NCI-H510A (cell line): ENCODE results near the gene USP35.

ENCODE experiments used
- DNase-seq: peaks from one replicate; lab custom pipeline; 2025; lab: John Stamatoyannopoulos, UW

USP35 gene

DNA sequence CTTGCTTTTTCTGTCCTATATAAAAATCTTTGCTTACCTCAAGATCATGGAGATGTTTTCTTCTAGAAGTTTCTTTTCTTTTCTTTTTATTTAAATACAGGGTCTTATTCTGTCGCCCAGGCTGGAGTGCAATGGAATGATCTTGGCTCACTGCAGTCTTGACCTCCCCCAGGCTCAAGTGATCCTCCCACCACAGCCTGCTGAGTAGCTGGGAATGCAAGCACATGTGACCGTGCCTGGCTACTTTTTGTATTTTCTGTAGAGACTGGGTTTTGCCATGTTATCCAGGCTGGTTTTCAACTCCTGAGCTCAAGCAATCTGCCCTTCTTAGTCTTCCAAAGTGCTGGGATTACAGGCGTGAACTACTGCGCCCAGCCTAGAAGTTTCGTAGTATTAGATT, 45.3 kb downstream of the USP35 start:
- no peak for DNase-seq

DNA sequence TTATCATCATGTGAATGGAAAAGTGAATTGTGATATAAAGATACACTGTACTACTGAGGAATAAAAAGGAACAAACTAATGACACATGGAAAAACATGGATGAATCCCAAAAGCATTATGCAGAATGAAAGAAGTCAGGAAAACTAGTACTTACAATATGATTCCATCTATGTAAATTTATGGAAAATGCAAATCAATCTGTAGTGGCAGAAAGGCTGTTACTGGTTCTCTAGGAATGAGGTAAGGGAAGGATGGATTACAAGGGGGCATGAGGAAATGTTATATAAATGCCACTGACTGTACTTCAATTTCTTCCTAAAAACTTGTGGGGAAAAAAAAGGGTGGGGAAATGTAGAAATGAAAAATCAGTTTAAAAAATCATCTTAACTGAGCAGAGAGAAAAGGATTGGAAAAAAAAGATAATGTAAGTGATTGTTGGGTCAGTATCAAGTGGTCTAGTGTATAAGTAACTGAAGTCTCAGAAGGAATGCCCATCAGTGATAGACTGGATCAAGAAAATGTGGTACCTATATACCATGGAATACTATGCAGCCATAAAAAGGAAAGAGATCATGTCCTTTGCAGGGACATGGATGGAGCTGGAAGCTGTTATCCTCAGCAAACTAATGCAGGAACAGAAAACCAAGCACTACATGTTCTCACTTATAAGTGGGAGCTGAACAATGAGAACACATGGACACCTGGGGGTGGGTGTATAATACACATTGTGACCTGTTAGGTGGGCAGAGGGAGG, 48.8 kb downstream of the USP35 start:
- DNase-seq: no peak

DNA sequence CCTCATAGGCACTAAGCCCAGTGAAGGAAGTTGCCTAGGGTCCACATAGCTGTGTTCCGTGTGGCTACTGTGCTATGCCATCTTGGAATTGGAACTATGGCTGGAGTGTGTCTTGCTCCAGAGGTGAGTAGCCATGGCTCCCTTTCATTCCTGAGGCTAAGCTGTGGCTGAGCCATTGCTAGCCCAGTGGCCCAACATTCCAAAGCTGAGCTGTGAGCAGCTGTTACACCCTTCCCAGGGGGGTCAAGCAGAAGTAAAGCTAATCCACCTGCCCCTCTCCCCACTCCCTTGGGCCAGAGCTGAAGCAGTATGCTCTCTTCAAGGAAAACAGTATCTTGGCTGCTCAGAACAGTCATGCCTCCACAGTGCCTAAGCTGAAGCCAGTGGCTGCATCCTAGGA, 51.1 kb downstream of the USP35 start:
- no peak for DNase-seq

DNA sequence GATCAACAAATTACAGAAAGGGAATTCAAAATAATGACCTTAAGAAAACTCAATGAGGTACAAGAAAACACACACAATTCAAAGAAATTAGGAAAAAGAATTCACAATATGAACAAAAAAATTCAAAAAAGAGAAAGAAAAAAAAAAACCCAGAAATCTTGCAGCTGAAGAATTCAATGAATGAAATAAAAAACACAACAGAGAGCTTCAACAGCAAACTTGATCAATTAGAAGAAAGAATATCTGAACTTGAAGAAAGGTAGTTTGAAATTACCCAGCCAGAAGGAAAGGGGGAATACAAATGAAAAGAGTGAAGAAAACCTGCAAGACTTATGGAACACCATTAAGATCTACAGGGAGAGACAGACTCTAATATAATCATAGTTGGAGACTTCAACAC, 52.8 kb downstream of the USP35 start:
- no peak for DNase-seq

DNA sequence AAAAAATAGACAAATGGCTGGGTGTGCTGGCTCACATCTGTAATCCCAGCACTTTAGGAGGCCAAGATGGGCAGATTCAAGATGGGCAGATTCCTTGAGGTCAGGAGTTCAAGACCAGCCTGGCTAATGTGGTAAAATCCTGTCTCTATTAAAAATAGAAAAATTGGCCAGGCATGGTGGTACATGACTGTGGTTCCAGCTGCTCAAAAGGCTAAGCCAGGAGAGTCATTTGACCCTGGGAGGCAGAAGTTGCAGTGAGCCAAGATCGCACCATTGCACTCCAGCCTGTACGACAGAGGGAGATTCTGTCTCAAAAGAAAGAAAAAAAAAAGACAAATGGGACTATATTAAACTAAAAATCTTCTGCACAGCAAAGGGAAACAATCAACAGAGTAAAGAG, 55.4 kb downstream of the USP35 start:
- no peak for DNase-seq

DNA sequence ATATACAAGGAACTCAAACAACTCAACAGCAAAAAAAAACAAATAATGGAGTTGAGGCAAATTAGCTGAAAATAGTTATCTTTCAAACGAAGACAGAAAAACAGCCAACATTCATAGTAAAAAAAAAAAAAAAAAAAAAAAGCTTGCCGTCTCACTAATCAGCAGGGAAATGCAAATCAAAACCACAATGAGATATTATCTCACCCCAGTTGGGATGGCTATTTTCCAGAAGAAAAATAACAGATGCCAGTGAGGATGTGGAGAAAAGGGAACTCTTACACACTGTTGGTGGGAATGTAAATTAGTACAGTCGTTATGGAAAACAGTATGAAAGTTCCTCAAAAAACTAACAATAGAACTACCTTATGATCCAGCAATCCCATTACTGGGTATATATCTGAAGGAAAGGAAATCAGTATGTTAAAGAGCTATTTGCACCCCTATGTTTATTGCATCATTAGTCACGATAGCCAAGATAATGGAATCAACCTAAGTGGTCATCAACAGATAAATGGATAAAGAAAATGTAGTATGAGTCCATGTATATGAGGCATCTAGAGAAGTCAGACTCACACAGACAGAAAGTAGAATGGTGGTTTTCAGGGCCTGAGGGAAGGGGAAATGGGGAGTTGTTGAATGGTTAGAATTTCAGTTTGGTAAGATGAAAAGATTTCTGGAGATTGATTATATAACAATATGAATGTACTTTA, 56.0 kb downstream of the USP35 start:
- DNase-seq: no peak

DNA sequence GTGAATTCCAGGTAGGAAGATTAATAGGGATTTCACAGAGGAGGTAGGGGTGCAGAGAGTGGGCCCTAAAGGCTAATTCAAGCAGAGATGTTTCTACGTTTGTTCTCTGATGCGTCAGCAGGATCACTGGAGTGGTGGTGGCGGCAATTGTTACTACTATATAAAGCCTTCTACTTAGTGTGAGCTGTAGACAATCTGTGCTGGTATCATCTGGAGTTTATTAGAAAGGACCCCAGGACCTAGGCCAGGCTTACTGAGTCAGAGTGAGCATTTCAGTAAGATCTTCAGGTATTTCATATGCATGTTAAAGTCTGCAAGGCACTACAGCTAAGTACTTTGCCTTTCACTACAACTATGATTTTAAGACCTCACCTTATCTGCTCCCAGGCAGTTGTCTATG, 59.5 kb downstream of the USP35 start:
- DNase-seq: no peak

DNA sequence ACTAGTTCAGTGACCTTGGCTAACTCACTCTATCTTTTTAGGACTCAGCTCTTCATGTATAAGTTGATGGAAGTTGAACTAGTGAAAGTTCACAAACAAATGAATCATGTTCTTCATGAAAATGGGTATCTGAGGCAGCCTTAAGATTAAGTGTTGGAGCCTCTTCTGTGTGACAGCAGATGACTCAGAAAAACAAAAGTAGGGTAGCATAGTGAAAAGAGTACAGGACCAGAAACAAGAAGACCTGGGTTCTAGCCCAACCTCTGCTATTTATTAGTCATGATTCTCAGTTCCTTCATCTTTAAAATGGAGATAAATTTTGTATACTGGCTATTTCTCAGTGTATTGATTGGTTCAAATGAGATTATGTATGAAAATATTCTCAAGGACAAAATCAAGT, 60.2 kb downstream of the USP35 start:
- no peak for DNase-seq

DNA sequence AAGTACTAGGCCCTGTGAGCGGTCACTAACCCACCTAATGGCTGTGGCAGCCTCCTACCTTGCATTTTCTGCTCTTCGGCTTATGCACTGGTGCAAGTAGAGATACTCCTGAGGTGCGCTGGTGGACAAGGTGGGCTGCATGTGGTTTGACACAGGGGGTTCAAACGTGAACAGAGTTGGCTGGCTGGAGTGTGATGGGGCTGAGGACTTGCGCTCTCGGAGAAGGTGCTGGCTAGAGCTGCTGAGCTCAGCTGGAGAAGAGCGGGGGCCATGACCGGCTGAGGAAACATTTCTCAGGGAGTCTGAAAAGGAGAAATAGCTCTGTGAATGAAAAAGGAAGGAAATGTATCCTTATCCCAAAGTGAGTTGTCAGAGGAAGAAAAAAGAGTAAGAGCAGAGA, 61.4 kb downstream of the USP35 start:
- DNase-seq: no peak

DNA sequence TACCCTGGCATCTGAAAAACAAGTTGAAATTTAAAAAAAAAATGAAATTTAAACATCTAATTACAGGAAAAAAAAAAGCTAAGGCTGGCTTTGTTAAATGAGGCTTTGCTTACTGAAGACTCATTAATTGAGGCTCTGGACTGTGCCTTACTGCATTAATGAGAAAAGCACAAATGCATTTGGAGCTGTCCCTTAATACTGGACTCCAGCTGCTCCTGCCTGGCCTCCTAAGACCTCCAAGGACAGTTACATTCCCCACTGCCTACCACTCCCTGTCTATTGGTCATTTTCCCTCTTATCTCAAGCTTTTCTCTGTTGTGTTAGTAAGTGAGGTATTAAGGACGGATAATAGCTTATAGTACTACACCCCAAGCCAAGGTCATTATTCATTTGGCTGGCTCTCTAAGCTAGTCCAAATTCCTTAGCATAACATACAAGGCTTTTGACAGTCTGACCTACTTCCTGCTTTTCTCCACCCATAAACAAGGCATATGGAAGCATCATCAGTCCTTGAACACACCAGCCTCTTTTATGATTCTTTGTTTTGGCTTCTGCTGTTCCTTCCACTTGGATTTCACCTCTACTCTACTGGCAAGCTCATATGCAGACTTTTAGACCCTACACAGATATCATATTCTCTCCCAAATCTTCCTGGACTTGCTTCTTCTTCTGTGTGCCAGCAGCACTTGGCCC, 62.5 kb downstream of the USP35 start:
- no peak for DNase-seq

DNA sequence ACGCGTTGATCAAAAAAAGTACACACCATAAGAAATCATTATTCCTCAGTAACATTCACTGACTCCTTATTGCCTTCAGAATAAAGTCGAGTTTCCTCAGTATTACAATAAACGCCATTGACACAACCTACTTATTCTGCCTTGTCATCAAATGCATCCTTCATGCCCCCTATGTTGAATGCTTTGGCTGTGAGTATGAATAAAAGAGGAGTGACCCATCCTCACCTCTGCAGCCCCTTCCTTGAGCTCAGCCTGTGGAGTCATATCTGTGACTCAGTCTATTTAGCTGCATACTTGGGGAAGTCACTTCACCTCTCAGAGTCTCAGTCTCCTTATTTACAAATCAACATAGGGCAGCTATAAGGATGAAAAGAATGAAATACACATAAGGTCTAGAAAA, 65.1 kb downstream of the USP35 start:
- no peak for DNase-seq

DNA sequence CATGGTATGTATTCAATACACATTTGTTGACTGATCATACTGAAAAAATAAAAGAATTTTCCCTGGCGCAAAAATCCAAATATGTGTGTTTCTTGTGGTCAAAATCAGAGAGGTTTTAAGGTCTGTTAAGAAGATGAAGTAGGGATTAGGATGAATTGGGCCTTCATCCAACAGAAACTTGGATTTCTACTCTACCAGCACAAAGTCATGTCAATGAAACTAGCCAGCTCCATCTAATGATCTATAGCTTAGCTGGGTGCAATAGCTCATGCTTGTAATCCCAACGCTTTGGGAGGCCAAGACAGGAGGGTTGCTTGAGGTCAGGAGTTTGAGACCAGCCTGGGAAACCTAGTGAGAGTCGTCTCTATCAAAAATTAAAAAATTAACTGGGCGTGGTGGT, 65.5 kb downstream of the USP35 start:
- no peak for DNase-seq

DNA sequence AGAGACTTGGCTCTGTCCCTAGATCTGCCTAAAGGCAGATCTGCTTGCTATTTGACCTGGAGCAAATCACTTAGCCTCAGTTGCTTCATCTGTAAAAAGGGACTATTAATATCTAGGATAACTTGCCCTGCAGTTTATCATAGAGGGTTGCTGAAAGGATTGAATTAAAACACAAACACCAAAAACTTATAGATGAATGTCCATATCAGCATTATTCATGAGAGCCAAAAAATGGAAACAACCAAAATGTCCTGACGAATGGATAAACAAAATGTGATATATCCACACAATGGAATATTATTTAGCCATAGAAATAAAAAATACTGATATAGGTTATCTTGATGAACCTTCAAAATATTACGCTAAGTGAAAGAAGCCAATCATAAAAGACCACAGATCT, 67.2 kb downstream of the USP35 start:
- no peak for DNase-seq

DNA sequence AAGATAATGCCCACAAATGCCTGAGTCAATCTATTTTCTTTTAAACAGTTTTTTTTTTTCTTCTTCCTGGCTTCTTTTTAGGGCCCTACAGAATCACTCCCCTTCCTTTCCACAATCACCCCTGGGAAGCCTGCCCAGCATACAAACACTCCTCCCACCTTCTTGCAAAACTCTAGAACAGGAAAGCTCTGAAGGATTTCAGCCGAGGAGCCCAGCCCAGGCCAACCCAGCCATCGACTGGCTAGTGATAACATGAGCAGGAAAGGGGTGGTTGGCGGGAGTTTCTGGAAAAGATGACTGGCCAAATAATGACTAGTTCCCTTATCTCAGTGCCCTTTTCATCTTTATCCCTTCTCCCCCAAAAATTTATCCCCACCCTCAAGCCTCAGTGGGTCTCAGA, 68.2 kb downstream of the USP35 start:
- DNase-seq: no peak

DNA sequence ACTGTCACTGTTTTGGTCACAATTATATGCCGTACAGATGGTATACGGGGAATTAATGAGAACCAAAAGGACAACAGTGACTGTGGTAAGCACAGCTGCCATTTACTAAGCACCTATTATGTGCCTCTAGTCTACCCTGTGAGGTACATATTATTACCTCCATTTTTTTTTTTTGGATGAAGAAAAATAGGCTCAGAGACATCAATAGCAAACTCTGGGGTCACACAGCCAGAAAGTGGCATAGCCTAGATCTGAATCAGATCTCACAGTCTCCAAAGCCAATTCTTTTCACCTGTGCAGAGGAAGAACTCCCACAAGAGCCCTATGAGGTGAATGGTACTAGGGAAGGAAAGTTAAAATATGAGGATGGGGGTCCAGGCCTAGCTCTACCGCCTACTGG, 68.9 kb downstream of the USP35 start:
- DNase-seq: no peak

DNA sequence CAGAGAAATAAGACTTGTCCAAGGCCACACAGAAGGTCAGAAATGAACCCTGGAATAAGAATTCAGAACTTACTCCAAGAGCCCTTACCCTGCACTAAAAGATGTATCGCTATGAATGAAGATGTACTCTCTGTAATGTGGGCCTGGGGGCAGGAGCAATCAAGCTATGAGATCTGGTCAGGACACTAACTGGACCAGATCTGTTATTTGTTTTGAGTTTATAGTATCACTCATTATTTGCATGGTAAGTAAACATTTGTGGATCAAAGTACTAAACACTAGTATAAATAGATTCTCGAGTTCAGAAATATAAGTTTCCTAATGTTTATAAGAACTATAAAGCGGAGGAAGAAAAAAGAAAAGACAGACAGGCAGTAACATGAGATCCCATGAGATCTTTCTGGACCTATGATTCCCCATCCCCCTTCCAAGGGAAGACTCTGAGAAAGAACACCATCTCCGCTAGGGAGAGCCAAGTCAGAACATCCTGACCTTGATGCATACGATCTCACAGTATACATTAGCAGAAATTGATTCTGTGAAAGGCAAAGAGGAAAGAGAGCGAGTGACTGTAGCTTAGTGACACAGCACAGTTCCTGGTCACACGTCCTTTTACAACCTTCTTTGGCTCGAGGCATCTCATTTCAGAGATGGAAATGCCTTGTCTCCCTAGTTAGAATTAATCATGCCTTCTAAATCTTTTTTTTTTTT, 71.2 kb downstream of the USP35 start:
- DNase-seq: no peak

DNA sequence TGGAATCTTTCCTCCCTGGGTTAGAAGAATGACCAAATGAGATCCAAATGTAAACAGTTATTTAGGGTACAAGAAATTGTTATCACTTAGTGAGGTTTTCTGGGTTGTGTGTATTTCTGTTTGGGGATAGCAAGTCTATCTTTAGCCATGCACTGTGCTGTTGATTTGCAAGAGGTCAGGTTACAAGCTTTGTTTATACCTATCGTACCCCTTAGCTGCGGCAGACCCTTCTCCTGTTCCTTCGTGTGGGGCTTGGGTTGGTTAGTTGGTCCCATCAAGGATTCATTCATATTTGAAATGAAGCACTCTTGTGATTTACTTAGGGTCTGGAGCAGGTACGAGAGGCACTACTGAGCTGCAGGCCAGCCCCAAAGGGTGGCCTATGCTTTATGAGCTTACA, 72.6 kb downstream of the USP35 start:
- DNase-seq: no peak

DNA sequence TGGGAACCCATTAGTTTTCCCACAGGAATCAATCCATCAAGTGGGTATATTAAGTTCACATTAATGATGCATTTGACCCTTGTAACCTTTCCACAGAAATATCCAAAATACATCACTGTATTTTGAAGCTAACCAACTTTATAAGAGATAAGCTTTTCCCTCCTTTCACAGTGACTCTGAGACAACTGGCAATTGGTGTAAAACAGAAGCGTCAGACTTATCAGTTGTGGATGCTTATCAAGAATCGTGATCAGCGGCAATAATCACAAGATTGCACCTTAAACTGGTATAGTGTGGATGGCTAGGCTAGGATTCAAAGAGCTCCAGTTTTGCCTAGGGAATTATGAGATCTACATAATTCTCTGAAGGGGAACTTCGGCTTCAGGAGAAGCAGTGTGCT, 73.1 kb downstream of the USP35 start:
- DNase-seq: no peak

DNA sequence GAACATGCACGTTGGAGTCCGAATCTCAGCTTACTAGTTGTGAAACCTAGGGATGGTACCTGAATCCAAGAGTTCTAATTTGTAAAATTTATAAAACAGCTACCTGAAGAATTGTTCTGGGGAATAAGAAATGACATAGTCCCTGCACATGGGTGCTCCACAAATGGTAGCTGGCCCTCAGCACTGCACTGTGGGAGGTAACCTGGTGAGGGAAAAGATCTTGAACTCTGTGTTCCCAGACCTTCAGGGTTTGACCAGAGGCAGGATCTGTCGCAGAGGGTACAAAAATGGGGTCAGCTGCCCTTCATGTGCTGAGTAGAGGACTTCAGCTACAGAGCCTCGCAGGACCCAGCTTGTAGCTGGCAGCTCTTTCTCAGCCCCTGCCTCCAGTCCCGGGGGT, 73.5 kb downstream of the USP35 start:
- DNase-seq: no peak

DNA sequence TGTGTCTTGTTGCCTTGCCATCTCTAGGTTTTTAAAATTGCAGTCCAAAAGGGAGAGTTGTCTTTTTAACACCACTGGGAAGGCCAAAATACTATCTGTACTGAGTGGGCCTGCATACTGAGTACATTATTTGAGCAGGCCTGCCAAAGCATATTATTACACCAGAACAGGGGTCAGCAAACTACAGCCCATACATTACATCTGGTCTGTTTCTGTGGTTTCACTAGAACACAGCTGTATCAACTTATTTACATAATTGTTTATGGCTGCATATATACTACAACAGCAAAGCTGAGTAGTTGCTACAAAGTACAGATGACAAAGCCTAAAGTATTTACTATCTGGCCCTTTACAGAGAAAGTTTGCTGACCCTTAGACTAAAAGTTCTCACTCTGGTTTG, 74.0 kb downstream of the USP35 start:
- DNase-seq: no peak
